ENCODE measurements around the gene GNG8. TPM values are rescaled to one million over a fixed set of nuclear protein-coding genes. Genes with fewer than 3 reads are reported as not detected.

GNG8 gene
- total and polyA plus RNA-seq, 5 donors from 2014 or later: 6.8 to 15.7 (median 8.6) TPM; not detected in 2

DNA sequence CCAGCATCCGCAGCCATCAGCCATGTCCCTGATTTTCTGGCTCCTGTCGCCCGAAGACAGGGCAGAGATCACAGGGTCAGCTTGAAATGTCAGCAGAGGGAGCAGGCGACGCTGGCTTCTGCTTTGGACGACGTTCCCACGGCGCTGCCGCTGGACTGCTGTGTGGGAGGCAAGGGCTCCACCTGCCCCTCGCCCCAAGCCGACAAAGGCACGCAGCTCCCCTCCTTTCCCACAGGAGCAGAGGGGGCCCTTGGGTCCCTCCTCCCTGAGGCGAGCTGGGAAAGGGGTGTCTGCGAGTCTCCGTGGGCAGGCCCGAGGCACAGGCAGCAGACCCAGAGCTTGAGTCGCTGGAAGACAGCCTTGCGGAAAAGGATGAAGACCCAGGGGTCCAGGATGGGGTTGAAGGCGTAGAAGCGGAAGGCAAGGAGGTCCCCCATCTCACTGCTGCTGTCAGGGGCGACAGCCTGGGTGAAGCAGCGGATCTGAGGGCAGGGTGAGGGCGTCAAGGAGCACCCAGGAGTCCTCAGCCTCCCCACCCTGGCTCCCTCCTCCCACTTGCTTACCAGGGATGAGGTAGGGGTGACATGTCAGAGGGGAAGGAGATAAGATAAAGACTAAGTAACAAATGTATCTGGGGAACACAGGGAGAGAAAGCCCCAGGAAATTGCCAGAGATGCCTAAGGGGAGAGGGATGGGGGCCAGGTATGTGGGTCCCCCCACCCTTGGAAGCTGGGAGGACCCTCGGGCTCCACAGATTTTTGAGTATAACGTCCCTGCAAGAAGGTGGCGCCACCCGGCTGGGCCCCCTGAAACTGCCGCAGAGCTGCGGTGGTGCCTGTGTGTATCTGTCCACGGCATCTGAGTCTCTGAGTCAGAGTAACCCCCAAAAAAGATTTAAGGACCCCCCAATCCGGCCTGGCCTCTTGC lies 14.5 kb downstream of the GNG8 start:
- no peak for DNase-seq
- Histone ChIP-seq H3K4me3 (ENCODE audit: low read depth, low read length) (peak overlapping the region; percentile 13), H3K9me3 (ENCODE audit: control insufficient read depth in 2 of 2, low read length in 2 of 2) (no peaks in the 10 kb centered on the region), H3K27ac (ENCODE audit: insufficient read depth, low read length, poor library complexity, severe bottlenecking) (peak overlapping the region; percentile 47), H3K27me3 (ENCODE audit: control insufficient read depth, insufficient read depth, low read length) (no peaks in the 10 kb centered on the region), H3K36me3 (ENCODE audit: control insufficient read depth, insufficient read depth, low read length) (no peaks in the 10 kb centered on the region), H3K4me1 (ENCODE audit: control insufficient read depth, insufficient read depth, low read length, poor library complexity, severe bottlenecking) (peaks cover 72% of the 10 kb centered on the region)
- peaks cover 5 to 82% (median 32%) of the 10 kb centered on the region in 4 donors for H3K4me1 Mint-ChIP-seq
- H3K4me3 Mint-ChIP-seq: peak overlapping the region in 3 of 4 donors; percentile 90 to 91 (median 91)
- no peak for ATAC-seq (ENCODE audit: low read depth in 2 of 2)
- H3K27ac Mint-ChIP-seq: peak overlapping the region; percentile 26 to 96 (median 94)
- no peaks in the 10 kb centered on the region for H3K36me3 Mint-ChIP-seq
- H3K9me3 Mint-ChIP-seq: peaks cover 0 to 2% (median 0%) of the 10 kb centered on the region in 7 donors
- H3K27me3 Mint-ChIP-seq: no peaks in the 10 kb centered on the region

DNA sequence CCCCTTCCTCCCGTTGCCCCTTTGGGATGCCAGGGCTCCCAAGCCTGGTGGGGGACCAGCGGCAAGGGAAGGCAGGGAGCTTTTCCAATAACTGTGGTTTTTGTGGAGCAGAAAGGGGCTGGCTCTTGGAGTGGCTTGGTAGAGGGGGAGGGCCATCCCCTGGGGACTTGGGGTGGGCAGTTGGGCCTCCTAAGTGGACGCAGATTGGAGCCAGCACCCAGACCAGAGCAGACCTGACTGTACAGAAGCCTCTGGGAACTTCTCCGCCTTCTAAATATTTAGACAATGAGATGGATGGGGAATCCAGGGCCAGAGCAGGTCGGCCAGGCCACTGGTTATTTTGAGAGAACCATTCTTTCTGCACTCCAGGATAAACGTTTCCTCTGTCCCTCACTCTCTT lies 15.3 kb downstream of the GNG8 start:
- no peaks in the 10 kb centered on the region for H3K36me3 Mint-ChIP-seq
- DNase-seq: no peak
- no peaks in the 10 kb centered on the region for H3K27me3 Mint-ChIP-seq
- Histone ChIP-seq H3K27ac (ENCODE audit: insufficient read depth, low read length, poor library complexity, severe bottlenecking) (peak overlapping the region; percentile 76), H3K36me3 (ENCODE audit: control insufficient read depth, insufficient read depth, low read length) (no peaks in the 10 kb centered on the region), H3K4me1 (ENCODE audit: control insufficient read depth, insufficient read depth, low read length, poor library complexity, severe bottlenecking) (peaks cover 77% of the 10 kb centered on the region), H3K27me3 (ENCODE audit: control insufficient read depth, insufficient read depth, low read length) (no peaks in the 10 kb centered on the region), H3K4me3 (ENCODE audit: low read depth, low read length) (no peak overlapping the region), H3K9me3 (ENCODE audit: control insufficient read depth in 2 of 2, low read length in 2 of 2) (no peaks in the 10 kb centered on the region)
- peak overlapping the region in 2 of 3 donors; percentile 94 to 98 for H3K27ac Mint-ChIP-seq
- no peak for ATAC-seq (ENCODE audit: low read depth in 2 of 2)
- peaks cover 0 to 2% (median 0%) of the 10 kb centered on the region in 7 donors for H3K9me3 Mint-ChIP-seq
- peaks cover 5 to 82% (median 34%) of the 10 kb centered on the region in 4 donors for H3K4me1 Mint-ChIP-seq
- peak overlapping the region in 3 of 4 donors; percentile 85 to 91 (median 90) for H3K4me3 Mint-ChIP-seq

DNA sequence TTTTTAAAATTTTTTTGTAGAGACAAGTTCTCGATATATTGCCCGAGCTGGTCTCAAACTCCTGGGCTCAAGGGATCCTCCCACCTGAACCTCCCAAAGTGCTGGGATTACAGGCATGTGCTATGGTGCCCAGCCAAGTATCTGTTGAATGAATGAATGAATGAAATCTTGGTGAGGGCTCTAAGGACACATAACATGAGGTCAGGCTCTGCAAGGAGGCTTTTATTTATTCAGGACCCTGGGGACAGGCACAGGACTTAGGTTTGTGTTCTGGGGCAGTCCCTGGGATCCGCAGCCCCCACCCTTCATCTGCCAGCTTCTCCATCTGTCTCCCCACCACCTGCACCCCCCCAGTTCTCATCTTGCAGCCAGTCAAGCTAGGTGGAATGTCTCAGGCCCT lies 15.7 kb downstream of the GNG8 start:
- Mint-ChIP-seq H3K4me3 (peak overlapping the region; percentile 22 to 91 (median 88)), H3K36me3 (no peaks in the 10 kb centered on the region), H3K27me3 (no peaks in the 10 kb centered on the region), H3K9me3 (peaks cover 0 to 2% (median 0%) of the 10 kb centered on the region in 7 donors), H3K27ac (peak overlapping the region in 1 of 3 donors; percentile 98), H3K4me1 (peaks cover 5 to 78% (median 34%) of the 10 kb centered on the region in 4 donors)
- Histone ChIP-seq H3K4me3 (ENCODE audit: low read depth, low read length) (no peak overlapping the region), H3K9me3 (ENCODE audit: control insufficient read depth in 2 of 2, low read length in 2 of 2) (no peaks in the 10 kb centered on the region), H3K27ac (ENCODE audit: insufficient read depth, low read length, poor library complexity, severe bottlenecking) (peak overlapping the region; percentile 76), H3K4me1 (ENCODE audit: control insufficient read depth, insufficient read depth, low read length, poor library complexity, severe bottlenecking) (peaks cover 77% of the 10 kb centered on the region), H3K36me3 (ENCODE audit: control insufficient read depth, insufficient read depth, low read length) (no peaks in the 10 kb centered on the region), H3K27me3 (ENCODE audit: control insufficient read depth, insufficient read depth, low read length) (no peaks in the 10 kb centered on the region)
- no peak for DNase-seq
- no peak for ATAC-seq (ENCODE audit: low read depth in 2 of 2)

DNA sequence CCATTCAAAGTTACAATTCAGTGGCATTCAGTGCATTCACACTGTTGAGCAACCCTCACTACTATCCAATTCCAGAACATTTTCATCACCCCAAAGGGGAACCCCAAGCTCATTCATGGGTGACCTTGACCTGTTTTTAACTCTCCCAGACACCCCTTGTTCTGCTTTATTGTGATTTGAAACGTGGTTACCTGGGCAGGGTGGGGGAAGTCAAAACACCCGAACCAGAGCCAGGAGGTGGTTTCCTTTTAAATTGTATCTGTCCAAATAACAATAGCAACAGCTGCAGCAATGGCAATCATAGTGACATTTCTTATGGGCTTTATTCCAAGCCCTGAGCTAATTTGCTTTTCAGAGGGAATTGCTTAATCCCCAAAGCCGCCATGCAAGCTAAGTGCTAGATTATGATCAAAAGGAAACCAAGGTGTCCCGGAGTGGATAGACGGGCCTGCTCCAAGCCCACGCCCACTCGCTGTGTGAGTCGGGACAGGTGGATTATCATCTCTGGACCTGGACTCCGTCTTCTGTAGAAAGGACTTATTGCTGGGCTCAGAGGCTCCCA lies 17.3 kb downstream of the GNG8 start:
- ATAC-seq (ENCODE audit: low read depth in 2 of 2) (peak in 1 of 2 donors; percentile 16), DNase-seq (peak in 1 of 3 donors; percentile 69)
- Mint-ChIP-seq H3K9me3 (peaks cover 0 to 2% (median 0%) of the 10 kb centered on the region in 7 donors), H3K27ac (peak overlapping the region in 2 of 3 donors; percentile 94 to 98), H3K27me3 (no peaks in the 10 kb centered on the region), H3K4me3 (peak overlapping the region; percentile 46 to 82 (median 66)), H3K4me1 (peaks cover 12 to 78% (median 37%) of the 10 kb centered on the region in 4 donors), H3K36me3 (no peaks in the 10 kb centered on the region)
- Histone ChIP-seq H3K4me3 (ENCODE audit: low read depth, low read length) (peak overlapping the region; percentile 45), H3K4me1 (ENCODE audit: control insufficient read depth, insufficient read depth, low read length, poor library complexity, severe bottlenecking) (peaks cover 76% of the 10 kb centered on the region), H3K27me3 (ENCODE audit: control insufficient read depth, insufficient read depth, low read length) (no peaks in the 10 kb centered on the region), H3K9me3 (ENCODE audit: control insufficient read depth in 2 of 2, low read length in 2 of 2) (no peaks in the 10 kb centered on the region), H3K27ac (ENCODE audit: insufficient read depth, low read length, poor library complexity, severe bottlenecking) (peak overlapping the region; percentile 76), H3K36me3 (ENCODE audit: control insufficient read depth, insufficient read depth, low read length) (no peaks in the 10 kb centered on the region)

DNA sequence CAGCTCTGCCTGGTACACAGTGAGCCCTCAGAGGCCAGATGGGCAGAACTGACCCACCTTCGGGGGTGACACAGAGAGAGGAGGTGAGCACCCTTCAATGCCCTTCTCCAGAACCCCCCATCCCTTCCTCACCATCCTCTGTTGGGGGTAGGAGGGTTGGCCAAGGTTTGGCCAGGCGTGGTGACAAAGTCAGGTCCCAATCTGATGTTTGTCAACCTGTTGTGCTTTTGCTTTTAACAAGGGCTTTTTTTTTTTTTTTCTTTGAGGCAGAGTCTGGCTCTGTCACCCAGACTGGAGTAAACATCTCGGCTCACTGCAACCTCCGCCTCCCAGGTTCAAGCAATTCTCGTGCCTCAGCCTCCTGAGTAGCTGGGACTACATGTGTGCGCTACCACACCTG lies 18.4 kb downstream of the GNG8 start:
- Histone ChIP-seq H3K36me3 (ENCODE audit: control insufficient read depth, insufficient read depth, low read length) (no peaks in the 10 kb centered on the region), H3K4me1 (ENCODE audit: control insufficient read depth, insufficient read depth, low read length, poor library complexity, severe bottlenecking) (peaks cover 82% of the 10 kb centered on the region), H3K9me3 (ENCODE audit: control insufficient read depth in 2 of 2, low read length in 2 of 2) (no peaks in the 10 kb centered on the region), H3K27me3 (ENCODE audit: control insufficient read depth, insufficient read depth, low read length) (no peaks in the 10 kb centered on the region), H3K4me3 (ENCODE audit: low read depth, low read length) (peak overlapping the region; percentile 26), H3K27ac (ENCODE audit: insufficient read depth, low read length, poor library complexity, severe bottlenecking) (peak overlapping the region; percentile 66)
- DNase-seq (peak in 1 of 3 donors; percentile 80), ATAC-seq (ENCODE audit: low read depth in 2 of 2) (peak; percentile 26 to 37)
- no peaks in the 10 kb centered on the region for H3K27me3 Mint-ChIP-seq
- no peaks in the 10 kb centered on the region for H3K36me3 Mint-ChIP-seq
- peak overlapping the region in 2 of 3 donors; percentile 98 to 100 for H3K27ac Mint-ChIP-seq
- peak overlapping the region in 2 of 4 donors; percentile 87 to 91 for H3K4me3 Mint-ChIP-seq
- H3K9me3 Mint-ChIP-seq: peaks cover 0 to 2% (median 0%) of the 10 kb centered on the region in 7 donors
- H3K4me1 Mint-ChIP-seq: peaks cover 14 to 87% (median 39%) of the 10 kb centered on the region in 4 donors

DNA sequence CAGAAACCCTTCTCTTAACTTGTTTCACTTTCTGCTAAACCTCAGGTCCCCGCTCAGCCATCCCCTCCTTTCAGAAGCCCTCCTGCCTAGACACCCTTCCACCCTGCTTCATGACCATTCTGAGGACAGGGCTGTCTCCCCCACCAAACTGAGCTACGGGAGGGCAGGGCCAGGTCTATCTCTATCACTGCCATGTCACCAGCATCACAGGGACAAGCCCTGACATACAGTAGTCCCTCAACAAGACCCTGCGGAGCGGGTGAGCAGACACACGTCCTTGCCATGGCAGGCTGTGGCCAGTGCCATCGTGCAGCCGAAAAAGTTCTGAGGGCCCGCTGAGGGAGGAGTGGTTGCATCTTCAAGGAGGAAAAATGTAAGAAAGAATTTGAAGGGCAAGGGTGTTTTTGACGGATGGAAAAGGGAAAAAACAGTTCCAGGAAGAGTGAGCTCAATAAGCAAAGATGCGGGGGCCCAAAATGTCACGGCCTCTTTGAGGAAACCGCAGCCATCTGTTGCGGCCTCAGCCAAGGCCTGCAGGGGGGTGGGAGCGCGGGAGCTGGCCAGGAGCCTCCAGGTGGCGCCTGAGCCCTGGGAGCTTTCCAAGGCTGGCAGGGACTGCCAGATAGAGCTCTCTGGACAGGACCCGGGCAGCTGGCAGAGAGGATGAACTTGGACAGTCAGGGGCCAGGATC lies 19.2 kb downstream of the GNG8 start:
- DNase-seq: peak in 1 of 3 donors; percentile 78
- H3K27me3 ChIP-seq (ENCODE audit: control insufficient read depth, insufficient read depth, low read length): no peaks in the 10 kb centered on the region

DNA sequence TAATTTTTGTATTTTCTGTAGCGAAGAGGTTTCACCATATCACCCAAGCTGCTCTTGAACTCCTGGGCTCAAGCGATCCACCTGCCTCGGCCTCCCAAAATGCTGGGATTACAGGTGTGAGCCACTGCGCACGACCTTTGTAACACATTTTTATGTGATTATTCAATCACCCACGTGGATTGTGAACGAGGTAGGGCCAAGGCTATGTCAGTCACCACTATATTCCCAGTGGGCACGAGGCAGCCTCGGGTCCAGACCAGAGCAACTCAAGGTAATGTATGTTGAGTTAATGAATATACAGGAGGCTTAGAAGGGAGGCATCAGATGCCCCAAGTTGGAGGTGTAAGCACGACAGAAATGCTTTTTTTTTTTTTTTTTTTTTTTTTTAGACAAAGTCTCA lies 20.0 kb downstream of the GNG8 start:
- Mint-ChIP-seq H3K9me3 (peaks cover 0 to 2% (median 0%) of the 10 kb centered on the region in 7 donors), H3K27ac (peak overlapping the region; percentile 56 to 100 (median 98)), H3K4me3 (peak overlapping the region in 3 of 4 donors; percentile 71 to 88 (median 79)), H3K36me3 (peaks cover 4% of the 10 kb centered on the region), H3K27me3 (no peaks in the 10 kb centered on the region), H3K4me1 (peaks cover 28 to 88% (median 48%) of the 10 kb centered on the region in 4 donors)
- no peak overlapping the region for H3K27ac ChIP-seq (ENCODE audit: insufficient read depth, low read length, poor library complexity, severe bottlenecking)
- H3K27me3 ChIP-seq (ENCODE audit: control insufficient read depth, insufficient read depth, low read length): no peaks in the 10 kb centered on the region
- no peak for ATAC-seq (ENCODE audit: low read depth in 2 of 2)
- H3K9me3 ChIP-seq (ENCODE audit: control insufficient read depth in 2 of 2, low read length in 2 of 2): no peaks in the 10 kb centered on the region
- peaks cover 82% of the 10 kb centered on the region for H3K4me1 ChIP-seq (ENCODE audit: control insufficient read depth, insufficient read depth, low read length, poor library complexity, severe bottlenecking)
- H3K36me3 ChIP-seq (ENCODE audit: control insufficient read depth, insufficient read depth, low read length): no peaks in the 10 kb centered on the region
- no peak for DNase-seq
- H3K4me3 ChIP-seq (ENCODE audit: low read depth, low read length): no peak overlapping the region

More for the DNA sequence above, 19.2 kb downstream of the GNG8 start:
- ATAC-seq (ENCODE audit: low read depth in 2 of 2): no peak
- peak overlapping the region; percentile 56 to 100 (median 98) for H3K27ac Mint-ChIP-seq
- H3K27me3 Mint-ChIP-seq: no peaks in the 10 kb centered on the region
- Histone ChIP-seq H3K27ac (ENCODE audit: insufficient read depth, low read length, poor library complexity, severe bottlenecking) (peak overlapping the region; percentile 66), H3K36me3 (ENCODE audit: control insufficient read depth, insufficient read depth, low read length) (no peaks in the 10 kb centered on the region), H3K9me3 (ENCODE audit: control insufficient read depth in 2 of 2, low read length in 2 of 2) (no peaks in the 10 kb centered on the region), H3K4me3 (ENCODE audit: low read depth, low read length) (peak overlapping the region; percentile 26), H3K4me1 (ENCODE audit: control insufficient read depth, insufficient read depth, low read length, poor library complexity, severe bottlenecking) (peaks cover 82% of the 10 kb centered on the region)
- peak overlapping the region in 3 of 4 donors; percentile 87 to 88 (median 87) for H3K4me3 Mint-ChIP-seq
- peaks cover 21 to 87% (median 44%) of the 10 kb centered on the region in 4 donors for H3K4me1 Mint-ChIP-seq
- no peaks in the 10 kb centered on the region for H3K36me3 Mint-ChIP-seq
- peaks cover 0 to 2% (median 0%) of the 10 kb centered on the region in 7 donors for H3K9me3 Mint-ChIP-seq

All from CD4-positive, CD25-positive, alpha-beta regulatory T cell (primary cell).